Measurements from ENCODE around the gene AREL1. TPM values are rescaled to one million over a fixed set of nuclear protein-coding genes. Genes with fewer than 3 reads are reported as not detected.

Gene AREL1, protein sequence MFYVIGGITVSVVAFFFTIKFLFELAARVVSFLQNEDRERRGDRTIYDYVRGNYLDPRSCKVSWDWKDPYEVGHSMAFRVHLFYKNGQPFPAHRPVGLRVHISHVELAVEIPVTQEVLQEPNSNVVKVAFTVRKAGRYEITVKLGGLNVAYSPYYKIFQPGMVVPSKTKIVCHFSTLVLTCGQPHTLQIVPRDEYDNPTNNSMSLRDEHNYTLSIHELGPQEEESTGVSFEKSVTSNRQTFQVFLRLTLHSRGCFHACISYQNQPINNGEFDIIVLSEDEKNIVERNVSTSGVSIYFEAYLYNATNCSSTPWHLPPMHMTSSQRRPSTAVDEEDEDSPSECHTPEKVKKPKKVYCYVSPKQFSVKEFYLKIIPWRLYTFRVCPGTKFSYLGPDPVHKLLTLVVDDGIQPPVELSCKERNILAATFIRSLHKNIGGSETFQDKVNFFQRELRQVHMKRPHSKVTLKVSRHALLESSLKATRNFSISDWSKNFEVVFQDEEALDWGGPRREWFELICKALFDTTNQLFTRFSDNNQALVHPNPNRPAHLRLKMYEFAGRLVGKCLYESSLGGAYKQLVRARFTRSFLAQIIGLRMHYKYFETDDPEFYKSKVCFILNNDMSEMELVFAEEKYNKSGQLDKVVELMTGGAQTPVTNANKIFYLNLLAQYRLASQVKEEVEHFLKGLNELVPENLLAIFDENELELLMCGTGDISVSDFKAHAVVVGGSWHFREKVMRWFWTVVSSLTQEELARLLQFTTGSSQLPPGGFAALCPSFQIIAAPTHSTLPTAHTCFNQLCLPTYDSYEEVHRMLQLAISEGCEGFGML
- total RNA-seq (2021; fragmentation: NEBNext Ultra II Directional; extraction: Animal tissue kit (Norgen Biotek cat#: 25700)) (31.4 and 31.5 TPM in 2 replicates), polyA plus RNA-seq (2011; rRNA removed) (49.1 and 51.3 TPM in 2 replicates), polyA minus RNA-seq (2011; rRNA and poly(A)+ RNA removed) (121 and 130 TPM in 2 replicates)
- 32.7 TPM for polyA plus RNA-seq (2011; cell fraction: cytosol; rRNA removed)
- 86.2 TPM for polyA plus RNA-seq (2011; cell fraction: nucleus; rRNA removed)
- polyA plus RNA-seq (2012, experiment 1 of 2): 16.8 to 18.9 TPM (median 17.5 TPM) in 4 replicates
- polyA plus RNA-seq (2012, experiment 2 of 2): 5.6 TPM
- 24.9 TPM for polyA plus RNA-seq (2013, experiment 1 of 2)
- polyA plus RNA-seq (2013, experiment 2 of 2): 29.0 TPM
- 32.6 TPM for polyA minus RNA-seq (2011; cell fraction: cytosol; rRNA and poly(A)+ RNA removed)
- 79.3 TPM for polyA minus RNA-seq (2011; cell fraction: nucleus; rRNA and poly(A)+ RNA removed)
- long read RNA-seq, experiment 1, full-length matches to known transcripts: 4 of 22 reads
- long read RNA-seq, experiment 1, partial matches to known transcripts: 5 of 22 reads
- long read RNA-seq, experiment 1, other reads (novel, unspliced or antisense): 13 of 22 reads
- long read RNA-seq, experiment 2, partial matches to known transcripts: 0 of 1 reads
- long read RNA-seq, experiment 2, other reads (novel, unspliced or antisense): 1 of 1 reads

DNA sequence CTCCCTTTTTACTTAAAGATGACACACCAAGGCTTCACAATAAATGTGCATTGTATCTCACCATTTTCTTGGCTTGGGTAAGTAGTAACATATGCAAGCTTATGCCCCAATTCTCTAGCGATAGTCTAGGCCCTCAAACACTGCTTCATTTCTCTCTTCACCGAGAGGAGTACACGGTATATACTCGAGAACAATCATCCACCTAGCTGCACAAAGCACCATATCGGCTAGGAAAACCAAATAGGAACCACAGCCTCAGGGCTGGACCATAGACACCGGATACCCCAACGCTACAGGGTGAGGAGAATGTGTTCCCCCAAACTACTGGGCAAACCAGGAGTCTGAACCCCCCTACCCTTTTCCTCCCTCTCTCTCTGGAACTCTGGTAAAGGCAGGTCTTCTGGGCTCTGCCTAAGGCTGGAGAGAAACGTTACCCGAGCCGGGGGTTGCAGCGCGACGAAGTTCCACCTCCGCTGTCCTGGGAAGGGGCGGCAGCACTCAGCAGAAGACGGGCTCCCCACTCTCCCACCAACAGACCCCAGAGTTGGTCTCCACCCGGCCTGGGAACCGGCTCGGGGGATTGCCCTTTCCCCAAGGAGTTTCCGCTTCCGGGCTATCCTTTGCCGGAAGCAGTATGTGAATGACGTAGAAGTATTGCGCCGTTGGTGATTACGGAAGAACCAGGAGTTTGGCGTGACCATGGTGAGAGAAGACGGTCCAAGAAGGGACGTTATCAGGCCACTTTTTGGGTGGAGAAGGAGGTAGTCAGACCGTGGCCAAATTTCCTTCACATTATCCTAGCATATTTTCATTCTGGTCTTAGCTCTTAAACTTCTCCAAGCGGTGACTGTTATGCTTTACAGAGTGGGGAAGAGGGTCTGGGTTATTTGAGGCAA, at the start of gene AREL1, which contains the start of gene FCF1:
Gene AREL1, minus strand, starts transcription at position 582 of the 896 bp plus-strand sequence. CDS start 27,465 bp downstream, outside the sequence.
Gene FCF1, plus strand, starts transcription at position 646 of the 896 bp plus-strand sequence. Its CDS starts 54 bp downstream, at position 700.
- no peak within 1 kb of the TSS for H2BK12ac ChIP-seq (ENCODE audit: low read depth, low read length)
- no peak within 1 kb of the TSS for H3K18ac ChIP-seq (ENCODE audit: extremely low read depth, low read length)
- H4K5ac ChIP-seq (ENCODE audit: insufficient read length, low read depth, low read length): peak within 1 kb of the TSS; percentile 20
- no peak within 1 kb of the TSS for H3K23ac ChIP-seq (ENCODE audit: insufficient read length)
- H3K4ac ChIP-seq (replicated peaks; ENCODE audit: insufficient read length, low read depth, low read length): no peak within 1 kb of the TSS
- H4K8ac ChIP-seq (ENCODE audit: extremely low read depth, insufficient read depth, low read length): peak within 1 kb of the TSS; percentile 90; the same call in 1 of the 2 replicates
- no peaks in the 10 kb centered on the region for H3K27me3 ChIP-seq (replicated peaks in 1 of 4; ENCODE audit: control insufficient read depth in 3 of 4, extremely low read depth in 1 of 4, insufficient read depth in 3 of 4, low read length in 3 of 4)
- H3K79me1 ChIP-seq (ENCODE audit: low read depth, low read length): peaks cover 3% of the 10 kb centered on the region; the same call in 1 of the 2 replicates
- no peak within 1 kb of the TSS for H3K14ac ChIP-seq (ENCODE audit: insufficient read length)
- peaks cover 13 to 67% of the 10 kb centered on the region in 2 experiments for H3K79me2 ChIP-seq (ENCODE audit: control insufficient read depth in 1 of 2, insufficient read depth in 2 of 2, low read length in 2 of 2)
- no peaks in the 10 kb centered on the region for H4K20me1 ChIP-seq (replicated peaks in 1 of 2; ENCODE audit: control insufficient read depth in 1 of 2, insufficient read depth in 2 of 2, low read length in 2 of 2)
- no peak within 1 kb of the TSS for H3K56ac ChIP-seq (replicated peaks; ENCODE audit: insufficient read length, low read depth, low read length)
- H3K4me2 ChIP-seq (ENCODE audit: insufficient read depth in 1 of 2, low read depth in 2 of 2, low read length in 2 of 2): peak within 1 kb of the TSS; percentile 82
- peak within 1 kb of the TSS; percentile 85 to 98 (median 91) for H3K4me3 ChIP-seq (ENCODE audit: extremely low read depth in 1 of 4, insufficient read depth in 2 of 4, low read depth in 3 of 4, low read length in 4 of 4)
- no peaks in the 10 kb centered on the region for H3K9me3 ChIP-seq (ENCODE audit: insufficient read depth in 2 of 2, low read depth in 1 of 2, low read length in 1 of 2)
- H2BK120ac ChIP-seq (replicated peaks; ENCODE audit: low read depth, low read length): no peak within 1 kb of the TSS
- H4K91ac ChIP-seq (replicated peaks; ENCODE audit: insufficient read length, low read length): no peak within 1 kb of the TSS
- H3K23me2 ChIP-seq (ENCODE audit: low read depth, low read length): peaks cover 6% of the 10 kb centered on the region
- FAIRE-seq (peak; percentile 95), DNase-seq (ENCODE audit: low read depth in 1 of 2, low spot score in 2 of 2) (peak; percentile 29 to 86)
- POLR2A ChIA-PET (ENCODE audit: partially characterized antibody): interaction anchor here (1.2 kb wide), 1 partner anchor 51 kb away, joined by 3 read pairs; the partner anchor contains the start of gene YLPM1
- H2AK5ac ChIP-seq (ENCODE audit: low read depth, low read length): no peak within 1 kb of the TSS
- H2AFZ ChIP-seq (ENCODE audit: low read length): peak within 1 kb of the TSS; percentile 74
- H2BK15ac ChIP-seq (ENCODE audit: low read length): no peak within 1 kb of the TSS
- 2% methylated on average over 30 of the region's 31 CpGs; no CpG with 5 or more reads in 1 of the 2 experiments for WGBS, 2 experiments (ENCODE audit: extremely low coverage in 1 of 2, insufficient coverage in 1 of 2, insufficient read length in 1 of 2, insufficient replicate concordance in 2 of 2, low coverage in 1 of 2, low lambda C conversion rate in 2 of 2, missing lambda C conversion rate in 1 of 2)
- no peak within 1 kb of the TSS for H2BK20ac ChIP-seq (ENCODE audit: low read length)
- H3K27ac ChIP-seq (ENCODE audit: low read depth, low read length): peak within 1 kb of the TSS; percentile 69
- H3K4me1 ChIP-seq (replicated peaks in 1 of 4; ENCODE audit: control insufficient read depth in 3 of 4, insufficient read depth in 4 of 4, low read length in 3 of 4): no peaks in the 10 kb centered on the region
- H2BK5ac ChIP-seq (ENCODE audit: low read depth, low read length): 0 out of 2 replicates have a peak within 1 kb of the TSS, but pooled peaks have one; percentile 18
- CTCF ChIA-PET (ENCODE audit: partially characterized antibody): interaction anchor here (1.0 kb wide), 1 partner anchor 150 kb away, joined by 3 read pairs; no protein-coding TSS in a partner anchor
- peaks cover 0 to 18% (median 4%) of the 10 kb centered on the region in 4 experiments; a peak in 5 of 8 replicates for H3K36me3 ChIP-seq (ENCODE audit: control insufficient read depth in 2 of 4, insufficient read depth in 4 of 4, low read length in 3 of 4)
- peak within 1 kb of the TSS; percentile 69 to 90 (median 82) for H3K9ac ChIP-seq (replicated peaks in 1 of 4; ENCODE audit: extremely low read depth in 1 of 4, low read depth in 3 of 4, low read length in 3 of 4)
- TF ChIP-seq CHD1 (IDR thresholded peaks at IDR 0.05; ENCODE audit: low read depth, low read length): no peak
- TF ChIP-seq MAFK (IDR thresholded peaks at IDR 0.05; ENCODE audit: low read depth, low read length): no peak
- no peak for TF ChIP-seq TEAD4 (IDR thresholded peaks at IDR 0.05; ENCODE audit: low read depth, low read length)
- no peak for TF ChIP-seq RAD21 (IDR thresholded peaks at IDR 0.05 in 1 of 2, conservative IDR thresholded peaks at IDR 0.05 in 1 of 2; ENCODE audit: low read depth in 2 of 2, low read length in 2 of 2)
